Gastroesophageal sphincter (tissue), 3 donors: ENCODE data around the gene TRABD2B.

ENCODE experiments used
- EP300 ChIP-seq: sonication (generic); formaldehyde crosslinking; IDR thresholded peaks from one replicate; pipeline ENCODE4 v1.6.1; 2017; ENCODE audit warnings: antibody characterized with exemption, mild to moderate bottlenecking
- POLR2A ChIP-seq, 2 donors: fragments of 450-650 bp; IDR thresholded peaks; one replicate each; pipeline ENCODE4 v1.6.1; 2017; ENCODE audit warnings: antibody characterized with exemption in 2 of 2, mild to moderate bottlenecking in 2 of 2, moderate library complexity in 1 of 2
- POLR2AphosphoS5 ChIP-seq: sonication (generic); formaldehyde crosslinking; IDR thresholded peaks from one replicate; pipeline ENCODE4 v1.6.1; 2017; ENCODE audit warnings: antibody characterized with exemption
- TF ChIP-seq, protein P1 (sequence below), 4 experiments: fragments of 200-600 bp in 2 of 4; fragments of 450-650 bp in 2 of 4; sonication (generic) in 1 of 4; IDR thresholded peaks; one replicate each; pipeline ENCODE4 v1.5.1; 2017 to 2019; ENCODE audit warnings: antibody characterized with exemption in 4 of 4, mild to moderate bottlenecking in 2 of 4, moderate library complexity in 2 of 4

DNA sequence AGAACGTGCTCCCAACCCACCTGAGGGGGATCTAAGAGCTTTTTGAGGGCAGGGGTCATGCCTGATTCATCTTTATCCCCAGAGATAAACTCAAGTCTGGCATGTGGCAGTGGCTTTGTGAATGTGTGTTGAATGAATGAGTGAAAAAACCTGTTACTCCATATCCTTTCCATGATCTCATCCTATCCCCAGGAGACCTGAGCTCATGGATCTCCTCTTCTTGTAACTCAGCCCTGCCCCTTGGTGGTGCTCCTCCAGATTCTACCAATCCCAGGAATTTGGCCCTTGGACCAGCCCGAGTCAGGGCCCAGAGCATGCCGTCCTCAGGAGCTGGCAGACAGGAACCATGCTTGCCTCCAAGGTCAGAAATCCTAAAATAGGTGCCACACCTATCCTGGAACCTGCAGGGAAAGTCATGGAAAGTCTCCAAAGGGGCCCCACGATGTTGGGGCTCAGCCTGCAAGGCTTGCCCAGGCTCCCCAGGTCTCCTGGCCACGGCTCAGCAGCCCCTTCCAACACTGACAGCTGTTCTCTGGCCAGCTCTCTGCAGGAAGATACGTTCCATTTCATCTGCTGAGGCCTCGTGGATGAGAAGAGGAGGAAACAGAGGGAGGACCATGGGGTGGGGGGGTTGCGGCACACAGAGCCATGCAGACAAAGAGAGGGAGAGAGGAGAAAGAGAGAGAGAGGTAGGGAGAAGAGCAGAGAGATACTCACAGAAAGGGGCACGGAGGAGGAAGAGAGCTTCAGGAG lies 214.6 kb downstream of the TRABD2B start:
- TF ChIP-seq, protein P1, sequence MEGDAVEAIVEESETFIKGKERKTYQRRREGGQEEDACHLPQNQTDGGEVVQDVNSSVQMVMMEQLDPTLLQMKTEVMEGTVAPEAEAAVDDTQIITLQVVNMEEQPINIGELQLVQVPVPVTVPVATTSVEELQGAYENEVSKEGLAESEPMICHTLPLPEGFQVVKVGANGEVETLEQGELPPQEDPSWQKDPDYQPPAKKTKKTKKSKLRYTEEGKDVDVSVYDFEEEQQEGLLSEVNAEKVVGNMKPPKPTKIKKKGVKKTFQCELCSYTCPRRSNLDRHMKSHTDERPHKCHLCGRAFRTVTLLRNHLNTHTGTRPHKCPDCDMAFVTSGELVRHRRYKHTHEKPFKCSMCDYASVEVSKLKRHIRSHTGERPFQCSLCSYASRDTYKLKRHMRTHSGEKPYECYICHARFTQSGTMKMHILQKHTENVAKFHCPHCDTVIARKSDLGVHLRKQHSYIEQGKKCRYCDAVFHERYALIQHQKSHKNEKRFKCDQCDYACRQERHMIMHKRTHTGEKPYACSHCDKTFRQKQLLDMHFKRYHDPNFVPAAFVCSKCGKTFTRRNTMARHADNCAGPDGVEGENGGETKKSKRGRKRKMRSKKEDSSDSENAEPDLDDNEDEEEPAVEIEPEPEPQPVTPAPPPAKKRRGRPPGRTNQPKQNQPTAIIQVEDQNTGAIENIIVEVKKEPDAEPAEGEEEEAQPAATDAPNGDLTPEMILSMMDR (IDR thresholded peaks at IDR 0.05) = no peak
- TF ChIP-seq POLR2AphosphoS5 (no peak), POLR2A (IDR thresholded peaks at IDR 0.05) (no peak), EP300 (no peak)
